Panc1 (cell line): ENCODE data around the gene CDH16.

ENCODE experiments used
- POLR2AphosphoS5 ChIP-seq: IDR thresholded peaks from 2 replicates; pipeline ENCODE4 v1.6.1; 2012; ENCODE audit warnings: mild to moderate bottlenecking, low read depth, low read length, moderate library complexity
- SIN3A ChIP-seq: IDR thresholded peaks from 2 replicates; pipeline ENCODE4 v1.6.1; 2012; ENCODE audit warnings: low read depth, mild to moderate bottlenecking, low read length, moderate library complexity, borderline replicate concordance; ENCODE audit not compliant: insufficient read depth
- TCF7L2 ChIP-seq: IDR thresholded peaks from 2 replicates; pipeline ENCODE4 v1.6.1; 2011; ENCODE audit warnings: mild to moderate bottlenecking, low read depth, low read length, inconsistent platforms
- TF ChIP-seq, protein P1 (sequence below): fragments of 450-650 bp; IDR thresholded peaks from 2 replicates; pipeline ENCODE4 v1.5.1; 2017; ENCODE audit warnings: mild to moderate bottlenecking
- TF ChIP-seq, protein P2 (sequence below), 2 experiments: IDR thresholded peaks; 2 replicates each; pipeline ENCODE4 v1.6.1; 2011 to 2012; ENCODE audit warnings: low read depth in 2 of 2, control low read depth in 1 of 2, low read length in 1 of 2, mild to moderate bottlenecking in 1 of 2, moderate library complexity in 1 of 2; ENCODE audit not compliant: insufficient read depth in 1 of 2

DNA sequence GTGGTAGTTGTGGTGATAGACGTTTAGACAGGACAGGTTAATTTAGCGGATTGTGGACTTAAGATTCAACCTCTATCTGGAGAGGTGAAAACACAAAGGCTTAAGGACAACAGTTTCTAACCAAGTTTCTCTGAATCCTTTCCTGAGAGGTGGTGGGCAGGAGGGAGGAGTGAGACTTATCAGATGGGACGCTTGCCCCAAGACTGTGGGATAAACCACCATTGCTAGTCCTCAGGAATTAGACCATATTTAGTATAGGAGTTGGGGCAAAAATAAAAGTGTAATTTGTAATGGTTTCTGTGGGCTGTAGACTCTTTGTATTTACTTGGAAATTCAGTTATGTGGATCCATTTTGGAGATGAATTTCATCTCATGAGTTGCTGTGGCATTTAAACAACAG lies 31.8 kb downstream of the CDH16 start:
- TF ChIP-seq SIN3A (no peak), POLR2AphosphoS5 (no peak), TCF7L2 (no peak)
- TF ChIP-seq, protein P1, sequence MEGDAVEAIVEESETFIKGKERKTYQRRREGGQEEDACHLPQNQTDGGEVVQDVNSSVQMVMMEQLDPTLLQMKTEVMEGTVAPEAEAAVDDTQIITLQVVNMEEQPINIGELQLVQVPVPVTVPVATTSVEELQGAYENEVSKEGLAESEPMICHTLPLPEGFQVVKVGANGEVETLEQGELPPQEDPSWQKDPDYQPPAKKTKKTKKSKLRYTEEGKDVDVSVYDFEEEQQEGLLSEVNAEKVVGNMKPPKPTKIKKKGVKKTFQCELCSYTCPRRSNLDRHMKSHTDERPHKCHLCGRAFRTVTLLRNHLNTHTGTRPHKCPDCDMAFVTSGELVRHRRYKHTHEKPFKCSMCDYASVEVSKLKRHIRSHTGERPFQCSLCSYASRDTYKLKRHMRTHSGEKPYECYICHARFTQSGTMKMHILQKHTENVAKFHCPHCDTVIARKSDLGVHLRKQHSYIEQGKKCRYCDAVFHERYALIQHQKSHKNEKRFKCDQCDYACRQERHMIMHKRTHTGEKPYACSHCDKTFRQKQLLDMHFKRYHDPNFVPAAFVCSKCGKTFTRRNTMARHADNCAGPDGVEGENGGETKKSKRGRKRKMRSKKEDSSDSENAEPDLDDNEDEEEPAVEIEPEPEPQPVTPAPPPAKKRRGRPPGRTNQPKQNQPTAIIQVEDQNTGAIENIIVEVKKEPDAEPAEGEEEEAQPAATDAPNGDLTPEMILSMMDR = no peak
- TF ChIP-seq, protein P2, sequence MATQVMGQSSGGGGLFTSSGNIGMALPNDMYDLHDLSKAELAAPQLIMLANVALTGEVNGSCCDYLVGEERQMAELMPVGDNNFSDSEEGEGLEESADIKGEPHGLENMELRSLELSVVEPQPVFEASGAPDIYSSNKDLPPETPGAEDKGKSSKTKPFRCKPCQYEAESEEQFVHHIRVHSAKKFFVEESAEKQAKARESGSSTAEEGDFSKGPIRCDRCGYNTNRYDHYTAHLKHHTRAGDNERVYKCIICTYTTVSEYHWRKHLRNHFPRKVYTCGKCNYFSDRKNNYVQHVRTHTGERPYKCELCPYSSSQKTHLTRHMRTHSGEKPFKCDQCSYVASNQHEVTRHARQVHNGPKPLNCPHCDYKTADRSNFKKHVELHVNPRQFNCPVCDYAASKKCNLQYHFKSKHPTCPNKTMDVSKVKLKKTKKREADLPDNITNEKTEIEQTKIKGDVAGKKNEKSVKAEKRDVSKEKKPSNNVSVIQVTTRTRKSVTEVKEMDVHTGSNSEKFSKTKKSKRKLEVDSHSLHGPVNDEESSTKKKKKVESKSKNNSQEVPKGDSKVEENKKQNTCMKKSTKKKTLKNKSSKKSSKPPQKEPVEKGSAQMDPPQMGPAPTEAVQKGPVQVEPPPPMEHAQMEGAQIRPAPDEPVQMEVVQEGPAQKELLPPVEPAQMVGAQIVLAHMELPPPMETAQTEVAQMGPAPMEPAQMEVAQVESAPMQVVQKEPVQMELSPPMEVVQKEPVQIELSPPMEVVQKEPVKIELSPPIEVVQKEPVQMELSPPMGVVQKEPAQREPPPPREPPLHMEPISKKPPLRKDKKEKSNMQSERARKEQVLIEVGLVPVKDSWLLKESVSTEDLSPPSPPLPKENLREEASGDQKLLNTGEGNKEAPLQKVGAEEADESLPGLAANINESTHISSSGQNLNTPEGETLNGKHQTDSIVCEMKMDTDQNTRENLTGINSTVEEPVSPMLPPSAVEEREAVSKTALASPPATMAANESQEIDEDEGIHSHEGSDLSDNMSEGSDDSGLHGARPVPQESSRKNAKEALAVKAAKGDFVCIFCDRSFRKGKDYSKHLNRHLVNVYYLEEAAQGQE (IDR thresholded peaks at IDR 0.05; ENCODE audit: insufficient read depth in 1 of 2, low read depth in 2 of 2, low read length in 1 of 2) = no peak
